Uterus (tissue), 4 donors: Measurements from ENCODE around the gene TUBA1A. TPM values are rescaled to one million over a fixed set of nuclear protein-coding genes. Genes with fewer than 3 reads are reported as not detected.
"Not testable (repeated sequence)": the region's sequence is repeated elsewhere in the genome, so short reads cannot be mapped to it uniquely, and the experiment has no call there.

Experiments used
- DNase-seq, 2 donors: peaks; one replicate each; pipeline ENCODE4 v3.0.0-alpha.2; 2019 to 2020
- H3K27ac ChIP-seq, 2 donors: fragments of 200-600 bp; sonication (generic); 1 replicate in 1 of 2; 2 replicates in 1 of 2; pipeline ENCODE4 v1.5.1; 2016 to 2018
- H3K27me3 ChIP-seq, 2 donors: fragments of 200-600 bp; sonication (generic); one replicate each; pipeline ENCODE4 v1.5.1; 2018 to 2019; ENCODE audit warnings: control low read depth in 1 of 2
- H3K36me3 ChIP-seq, 2 donors: fragments of 200-600 bp; sonication (generic); one replicate each; pipeline ENCODE4 v1.5.1; 2019; ENCODE audit warnings: control low read depth in 1 of 2
- H3K4me1 ChIP-seq, 2 donors: fragments of 200-600 bp; sonication (generic); one replicate each; pipeline ENCODE4 v1.5.1; 2018 to 2019; ENCODE audit warnings: control low read depth in 1 of 2
- H3K4me3 ChIP-seq, 2 donors: fragments of 200-600 bp; sonication (generic); 1 replicate in 1 of 2; 2 replicates in 1 of 2; pipeline ENCODE4 v1.5.1; 2018 to 2019; ENCODE audit warnings: mild to moderate bottlenecking in 1 of 2
- H3K9me3 ChIP-seq, 2 donors: fragments of 200-600 bp; sonication (generic); one replicate each; pipeline ENCODE4 v1.5.1; 2019; ENCODE audit warnings: control low read depth in 1 of 2
- CTCF ChIP-seq, 4 experiments: fragments of 200-600 bp in 2 of 4; fragments of 450-650 bp in 2 of 4; sonication (generic) in 2 of 4; IDR thresholded peaks; one replicate each; pipeline ENCODE4 v1.5.1; 2016 to 2019; ENCODE audit warnings: antibody characterized with exemption in 4 of 4, mild to moderate bottlenecking in 2 of 4, moderate library complexity in 1 of 4
- POLR2A ChIP-seq, 2 donors: fragments of 450-650 bp; IDR thresholded peaks; one replicate each; pipeline ENCODE4 v1.6.1; 2016; ENCODE audit warnings: antibody characterized with exemption in 2 of 2, mild to moderate bottlenecking in 1 of 2, moderate library complexity in 1 of 2
- intact Hi-C: fragments of 100-400 bp; cut with DNase I; formaldehyde crosslinking; loops from one replicate; pipeline ENCODE4 v1.15.1; 2023; ENCODE audit warnings: low total_unique reads
- total RNA-seq, 4 donors: library from RNA; depleted of rRNA in 3 of 4; stranded (reverse); fragments of >200 nt in 3 of 4; gene quantifications; one replicate each; pipeline versions ENCODE4 v1.1.0 to v1.2.4, GENCODE V29; 2014 to 2023
- donor health status: DM: yes; HTN: yes; CAD: no.

TUBA1A gene
- total RNA-seq, 4 donors from 2014 or later, result 241 to 900 (median 352) TPM

- intact Hi-C loops, result no loop called here
- no peak overlapping the region for H3K4me3 ChIP-seq
- H3K4me1 ChIP-seq, result no peaks in the 10 kb centered on the region
- H3K36me3 ChIP-seq, result no peaks in the 10 kb centered on the region
- no peak overlapping the region for H3K27ac ChIP-seq
- H3K9me3 ChIP-seq, result no peaks in the 10 kb centered on the region
- DNase-seq, result no peak
- TF ChIP-seq CTCF (IDR thresholded peaks at IDR 0.05), result no peak
- TF ChIP-seq POLR2A (IDR thresholded peaks at IDR 0.05), result no peak
- H3K27me3 ChIP-seq, result no peaks in the 10 kb centered on the region
Observed at GRCh38 chr12:49165114-49165513, 23.8 kb downstream of the TUBA1A start.

- H3K4me3 ChIP-seq, H3K4me1 ChIP-seq, H3K27ac ChIP-seq, H3K36me3 ChIP-seq, H3K27me3 ChIP-seq, H3K9me3 ChIP-seq, intact Hi-C loops, DNase-seq: not testable (repeated sequence)
Observed at GRCh38 chr12:49161901-49162300, 27.0 kb downstream of the TUBA1A start.

- no peaks in the 10 kb centered on the region for H3K27me3 ChIP-seq
- intact Hi-C loops, result no loop called here
- H3K27ac ChIP-seq, result no peak overlapping the region
- H3K4me3 ChIP-seq, result no peak overlapping the region
- no peaks in the 10 kb centered on the region for H3K36me3 ChIP-seq
- no peaks in the 10 kb centered on the region for H3K4me1 ChIP-seq
- no peak for TF ChIP-seq POLR2A (IDR thresholded peaks at IDR 0.05)
- no peak for TF ChIP-seq CTCF (IDR thresholded peaks at IDR 0.05)
- no peaks in the 10 kb centered on the region for H3K9me3 ChIP-seq
- DNase-seq, result no peak
Observed at GRCh38 chr12:49161092-49161795, 27.6 kb downstream of the TUBA1A start.

- Histone ChIP-seq H3K27me3 (no peaks in the 10 kb centered on the region), H3K27ac (no peak overlapping the region), H3K4me1 (no peaks in the 10 kb centered on the region), H3K9me3 (no peaks in the 10 kb centered on the region), H3K4me3 (no peak overlapping the region), H3K36me3 (no peaks in the 10 kb centered on the region)
- no peak for DNase-seq
- TF ChIP-seq CTCF (IDR thresholded peaks at IDR 0.05) (no peak), POLR2A (IDR thresholded peaks at IDR 0.05) (no peak)
- intact Hi-C loops, result no loop called here
Observed at GRCh38 chr12:49160399-49160798, 28.5 kb downstream of the TUBA1A start.

- Histone ChIP-seq H3K36me3 (no peaks in the 10 kb centered on the region), H3K4me3 (no peak overlapping the region), H3K9me3 (no peaks in the 10 kb centered on the region), H3K27me3 (no peaks in the 10 kb centered on the region), H3K27ac (no peak overlapping the region), H3K4me1 (no peaks in the 10 kb centered on the region)
- TF ChIP-seq CTCF (IDR thresholded peaks at IDR 0.05), result no peak
- no peak for TF ChIP-seq POLR2A (IDR thresholded peaks at IDR 0.05)
- intact Hi-C loops, result no loop called here
- DNase-seq, result no peak
Observed at GRCh38 chr12:49154221-49154620, 34.7 kb downstream of the TUBA1A start.

GRCh38 chr12:49147384-49147783, 41.5 kb downstream of the TUBA1A start:
- Histone ChIP-seq H3K4me3 (no peak overlapping the region), H3K27me3 (no peaks in the 10 kb centered on the region), H3K36me3 (no peaks in the 10 kb centered on the region), H3K9me3 (no peaks in the 10 kb centered on the region), H3K4me1 (no peaks in the 10 kb centered on the region), H3K27ac (no peak overlapping the region)
- DNase-seq, result no peak
- no peak for TF ChIP-seq CTCF (IDR thresholded peaks at IDR 0.05)
- intact Hi-C loops, result no loop called here
